Stimulated activated CD4-positive, alpha-beta T cell treated with anti-CD3 and anti-CD28 coated beads, Interleukin-1b, Interleukin-23, amount 100 ng/mL, for 4 hours (primary cell): ENCODE data around the gene ASCC3.

Experiments used
- DNase-seq, 2 donors: peaks; one replicate each; pipeline ENCODE4 v3.0.0-alpha.2; 2020; ENCODE audit warnings: low read depth in 2 of 2

ASCC3 gene

DNA sequence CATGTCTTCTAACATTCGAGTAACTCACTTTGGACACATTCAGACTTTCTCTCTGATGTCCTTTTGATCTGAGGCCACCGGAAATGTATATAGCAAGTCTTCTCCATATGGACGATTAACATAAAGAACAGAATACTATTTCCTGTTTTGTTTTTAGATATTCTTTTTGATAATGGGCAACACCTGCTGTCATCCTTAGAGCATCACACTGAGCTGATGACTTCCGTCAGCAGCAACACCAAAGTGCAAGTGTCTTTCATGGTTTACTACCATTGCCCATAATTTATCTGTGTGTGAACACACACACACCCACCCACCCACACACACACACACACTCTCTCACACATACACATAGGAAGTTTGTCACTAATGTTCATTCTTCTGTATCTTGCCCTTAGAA, 303.7 kb downstream of the ASCC3 start:
- no peak for DNase-seq

DNA sequence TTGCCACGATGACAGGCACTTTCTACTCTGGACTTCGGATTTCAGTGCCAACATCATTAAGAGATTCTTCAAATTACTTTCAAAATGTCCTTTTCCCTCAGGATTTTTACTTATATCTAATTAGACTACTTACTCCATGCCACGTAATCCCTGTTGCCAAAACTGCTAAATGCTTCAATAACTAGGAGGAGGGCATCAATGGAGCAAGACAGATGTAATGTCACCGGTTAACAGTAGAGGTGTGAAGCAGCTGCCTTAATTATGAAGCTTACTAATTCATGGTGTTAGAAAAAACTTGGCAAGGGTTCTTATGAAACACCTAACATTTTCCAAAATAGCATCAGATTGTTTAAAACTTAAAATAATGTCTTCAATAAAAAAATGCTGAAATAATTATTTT, 305.2 kb downstream of the ASCC3 start:
- DNase-seq, result no peak

DNA sequence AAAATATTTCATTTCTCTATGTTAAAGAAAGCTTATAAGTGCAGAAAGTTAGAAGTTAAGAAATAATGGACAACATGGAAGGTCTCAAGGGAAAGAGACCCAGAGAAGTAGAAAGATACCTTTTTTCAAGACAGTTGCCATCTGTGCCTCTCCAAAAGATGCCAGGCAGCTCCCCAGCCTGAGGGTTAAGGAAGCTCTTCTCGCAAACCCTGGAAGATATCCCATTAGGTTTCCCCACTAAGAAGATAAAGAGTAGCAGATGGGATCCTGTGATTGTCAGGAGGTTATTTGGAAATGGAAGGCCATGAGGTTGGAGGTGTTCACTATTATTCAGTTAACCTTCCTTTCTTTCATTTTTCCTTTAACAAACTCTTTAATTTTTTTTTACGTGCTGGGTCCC, 306.3 kb downstream of the ASCC3 start:
- no peak for DNase-seq

DNA sequence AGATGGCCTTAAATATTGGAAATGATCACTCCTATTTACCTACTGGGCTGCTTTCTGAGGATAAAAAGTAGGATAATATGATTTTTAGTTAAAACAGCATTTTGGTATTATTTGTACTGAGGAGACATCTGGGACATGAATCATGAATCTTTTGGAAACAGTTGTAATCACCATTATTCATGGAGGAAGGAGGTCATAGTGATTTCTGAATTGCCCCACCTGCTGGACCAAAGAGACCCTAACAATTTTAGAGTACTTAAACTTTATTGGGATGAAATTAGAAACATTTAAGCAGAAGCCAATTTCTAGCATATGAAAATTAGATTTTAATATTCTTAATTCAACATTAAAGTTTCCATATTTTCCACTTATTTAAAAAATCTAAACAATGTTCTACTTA, 308.0 kb downstream of the ASCC3 start:
- no peak for DNase-seq

DNA sequence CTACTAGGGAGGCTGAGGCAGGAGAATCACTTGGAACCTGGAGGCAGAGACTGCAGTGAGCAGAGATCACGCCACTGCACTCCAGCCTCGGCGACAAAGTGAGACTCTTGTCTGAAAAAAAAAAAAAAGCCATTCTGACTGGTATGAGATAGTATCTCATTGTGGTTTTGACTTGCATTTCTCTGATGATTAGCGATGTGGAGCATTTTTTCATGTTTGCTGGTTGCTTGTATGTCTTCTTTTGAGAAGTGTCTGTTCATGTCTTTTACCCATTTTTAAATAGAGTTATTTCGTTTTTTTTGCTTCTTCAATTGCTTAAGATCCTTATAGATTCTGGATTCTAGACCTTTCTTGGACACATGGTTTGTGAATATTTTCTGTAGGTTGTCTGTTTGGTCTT, 312.9 kb downstream of the ASCC3 start:
- no peak for DNase-seq

DNA sequence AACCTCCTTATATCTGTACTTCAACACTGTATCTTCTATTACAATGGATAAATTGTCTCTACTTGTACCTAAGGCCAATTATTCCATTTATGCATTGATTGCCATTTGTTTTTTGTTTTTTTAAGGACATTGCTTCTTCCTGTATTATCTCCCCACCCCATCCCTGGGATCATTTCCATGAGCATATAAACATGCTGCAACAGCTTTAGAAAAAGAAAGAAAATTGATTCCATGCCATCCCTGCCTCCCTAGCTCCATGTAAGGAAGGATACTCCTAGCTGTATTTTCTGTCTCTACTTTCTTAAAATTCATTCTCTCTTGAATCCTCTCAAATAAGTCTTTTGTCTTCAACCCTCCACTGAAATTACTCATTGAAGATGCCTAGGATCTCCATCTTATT, 314.6 kb downstream of the ASCC3 start:
- DNase-seq, result no peak

DNA sequence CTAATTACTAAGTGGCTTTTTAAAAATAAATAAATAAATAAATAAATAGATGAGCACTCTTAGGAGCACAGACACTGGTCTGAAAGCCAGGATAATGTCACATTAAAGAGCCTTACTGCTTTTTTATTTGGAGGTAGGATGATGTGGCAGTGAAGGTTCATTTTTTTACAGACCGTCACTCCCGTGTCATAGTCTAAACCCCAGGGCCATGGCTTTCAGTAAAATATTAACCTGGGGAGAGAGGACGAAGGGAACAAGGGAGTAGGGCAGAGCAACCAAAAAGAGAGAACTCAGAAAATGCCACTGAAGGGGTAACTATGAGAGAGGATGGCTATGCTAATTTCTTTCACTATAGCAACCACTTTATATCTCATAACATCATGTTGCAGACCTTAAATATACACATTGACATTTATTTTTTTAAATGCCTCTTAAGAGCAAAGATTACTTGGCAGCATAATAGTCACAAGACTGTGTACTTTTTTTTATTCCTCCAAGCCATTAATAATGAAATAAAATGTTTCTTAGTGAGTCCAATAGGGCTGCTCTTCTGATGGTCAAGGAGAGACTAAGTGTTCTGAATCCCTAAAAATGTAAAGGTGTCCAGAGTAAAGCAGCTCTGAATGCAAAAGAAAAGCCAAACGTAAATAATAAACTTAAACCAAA, 315.6 kb downstream of the ASCC3 start:
- DNase-seq, result no peak

DNA sequence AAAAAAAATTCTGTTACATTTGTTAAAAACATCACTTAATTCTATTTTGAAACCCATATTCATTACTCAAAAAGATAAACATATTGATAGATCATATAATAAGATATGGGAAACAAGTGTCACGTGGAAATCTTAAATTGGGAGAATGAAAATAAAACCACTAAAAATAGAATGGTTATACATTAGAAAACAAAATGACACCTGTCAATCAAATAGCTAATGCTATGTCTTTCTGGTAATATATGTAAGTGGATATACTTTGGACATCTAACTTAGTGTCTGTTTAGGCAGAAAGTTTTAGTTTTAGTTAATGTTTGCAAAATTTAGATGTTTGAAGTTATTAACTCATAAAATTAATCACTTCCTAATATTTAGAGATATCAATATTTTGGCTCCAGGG, 321.3 kb downstream of the ASCC3 start:
- no peak for DNase-seq

DNA sequence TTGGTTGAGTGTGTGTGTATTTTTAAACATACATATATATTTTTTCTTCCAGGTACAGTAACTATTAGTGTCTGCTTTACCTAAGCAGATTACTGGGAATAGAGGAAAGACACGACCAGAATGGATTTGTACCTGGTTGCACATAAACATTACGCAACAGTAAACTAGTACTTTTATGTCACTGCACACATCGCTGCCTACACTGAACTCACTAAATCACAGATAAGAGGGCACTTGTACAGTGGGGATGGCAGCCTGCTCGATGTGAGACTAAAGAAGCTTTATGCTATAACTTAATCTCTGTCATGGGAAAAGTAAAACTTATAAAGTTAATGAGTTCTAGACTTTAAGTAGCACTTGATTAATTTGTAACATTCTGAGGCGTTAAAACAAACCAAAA, 326.9 kb downstream of the ASCC3 start:
- DNase-seq, result no peak

DNA sequence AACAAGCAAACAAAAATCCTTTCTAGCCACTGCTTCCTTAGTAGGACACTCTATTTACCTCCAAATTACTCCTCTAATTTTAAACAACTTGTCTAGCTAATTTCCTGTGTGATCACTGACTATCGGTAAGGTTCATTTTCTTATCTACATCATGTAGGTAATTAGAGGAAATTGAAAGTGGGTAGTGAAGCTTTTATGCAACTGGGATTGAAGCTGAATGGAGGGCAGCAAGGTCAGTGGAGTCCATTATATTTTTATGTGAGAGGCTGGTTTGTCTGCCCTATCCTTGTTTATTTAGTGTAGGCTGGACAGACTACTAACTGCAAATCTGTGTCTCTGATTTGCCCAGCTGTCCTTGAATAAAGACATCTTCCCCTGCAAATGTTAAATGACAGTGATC, 327.9 kb downstream of the ASCC3 start:
- DNase-seq, result no peak

DNA sequence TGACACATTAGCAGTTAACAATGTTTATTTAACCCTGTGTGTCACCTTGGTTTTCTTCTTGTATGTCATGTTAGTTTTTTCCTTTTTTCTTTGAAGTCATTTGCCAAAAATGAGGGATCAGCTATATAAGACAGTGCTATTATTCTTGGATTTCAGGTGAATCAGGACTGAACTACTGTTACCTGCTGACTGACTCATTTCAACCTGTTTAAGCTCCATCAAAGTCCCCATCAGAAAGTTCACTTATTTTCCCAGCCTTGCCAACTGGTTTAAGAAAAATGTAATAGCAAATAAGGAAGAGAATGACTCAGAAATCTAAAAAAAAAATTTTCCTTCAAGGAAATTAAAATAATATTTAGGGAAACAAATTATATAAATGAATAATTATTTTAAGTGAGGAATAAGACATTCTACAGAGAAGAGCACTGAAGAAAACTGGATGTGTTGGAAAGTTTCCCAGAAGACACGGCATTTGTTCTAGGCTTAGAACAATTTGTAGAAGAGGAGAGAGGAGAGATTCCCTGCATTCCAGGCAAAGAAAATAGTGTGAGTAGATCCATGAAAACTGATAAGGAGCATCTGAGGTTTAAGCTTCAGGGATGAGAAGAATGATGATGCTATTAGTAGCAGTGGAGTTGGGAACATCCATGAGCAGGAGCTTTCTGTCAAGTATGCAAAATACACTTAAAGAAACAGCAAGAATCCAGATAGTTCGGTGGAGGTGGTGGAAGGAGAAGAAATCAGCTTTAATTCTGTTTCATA, 331.5 kb downstream of the ASCC3 start:
- no peak for DNase-seq

DNA sequence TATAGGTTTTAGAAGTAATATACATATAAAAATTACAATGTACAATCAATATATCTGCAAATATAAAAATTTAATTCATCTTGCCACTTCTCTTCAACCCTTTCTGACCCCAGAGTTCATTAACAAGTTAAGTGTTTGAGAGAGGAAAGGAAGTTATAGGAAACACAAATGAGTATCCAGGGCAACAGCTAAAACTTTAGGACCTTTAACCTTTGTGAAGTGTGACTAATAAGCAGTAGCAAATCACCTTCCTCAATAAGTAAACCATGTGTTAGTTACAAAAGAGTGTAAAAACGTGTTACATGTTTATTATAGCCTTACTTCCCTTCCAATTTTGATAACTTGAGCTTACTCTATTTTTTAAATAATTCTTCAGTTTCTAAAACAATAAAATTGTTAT, 343.0 kb downstream of the ASCC3 start:
- DNase-seq, result no peak

DNA sequence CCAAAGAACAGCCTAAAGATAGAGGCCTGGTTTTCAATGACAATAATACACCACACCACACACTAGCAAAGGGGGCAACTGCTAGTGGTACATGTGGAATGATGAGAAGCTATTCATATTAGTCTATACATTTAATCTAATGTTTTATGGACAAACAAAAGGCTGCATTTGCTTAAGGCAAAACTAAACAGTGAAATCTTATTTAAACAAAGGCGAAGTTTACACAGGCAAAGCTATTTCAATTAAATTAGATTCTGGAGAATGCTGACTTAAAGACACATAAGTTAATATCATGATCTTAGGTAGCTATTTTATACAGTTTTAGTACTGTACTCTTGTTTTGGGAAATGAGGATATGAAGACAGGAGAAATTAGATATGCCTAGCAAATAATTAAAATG, 362.5 kb downstream of the ASCC3 start:
- no peak for DNase-seq

DNA sequence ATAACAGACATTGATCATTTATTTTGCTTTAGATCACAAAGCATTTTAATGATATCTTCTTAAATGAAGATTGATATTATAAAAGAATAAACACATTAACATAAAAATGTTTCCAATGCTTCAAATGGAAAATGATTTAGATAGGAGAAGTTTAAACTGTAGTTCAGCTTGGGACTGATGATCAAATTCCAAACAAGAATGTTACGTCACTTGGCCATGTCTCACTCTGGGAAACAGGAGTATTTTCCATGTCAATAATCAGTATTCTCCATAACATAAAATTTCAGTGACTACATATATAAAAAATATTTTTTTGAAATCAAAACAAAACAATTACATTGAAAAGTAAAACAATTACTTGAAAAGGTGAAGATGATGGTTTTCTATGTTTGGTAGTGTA, 363.5 kb downstream of the ASCC3 start:
- DNase-seq, result no peak

DNA sequence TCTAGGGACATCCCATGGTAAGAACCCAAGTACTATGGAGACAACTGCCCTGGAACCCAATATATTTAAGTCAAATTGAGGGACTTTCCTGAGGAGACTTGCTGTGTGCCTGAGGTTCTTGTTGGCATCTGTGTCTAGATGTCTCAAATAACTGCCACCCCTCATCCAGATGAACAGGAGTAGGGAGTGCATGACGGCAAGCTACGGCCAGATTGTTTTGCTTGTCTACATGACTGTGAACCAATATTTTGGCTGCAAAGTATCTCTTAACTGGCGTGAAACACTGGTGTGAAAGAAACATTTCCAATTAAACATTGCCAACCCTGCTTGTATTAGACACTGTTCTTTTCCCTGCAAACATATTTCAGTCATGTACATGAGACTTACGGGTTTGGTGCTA, 364.0 kb downstream of the ASCC3 start:
- DNase-seq, result no peak

DNA sequence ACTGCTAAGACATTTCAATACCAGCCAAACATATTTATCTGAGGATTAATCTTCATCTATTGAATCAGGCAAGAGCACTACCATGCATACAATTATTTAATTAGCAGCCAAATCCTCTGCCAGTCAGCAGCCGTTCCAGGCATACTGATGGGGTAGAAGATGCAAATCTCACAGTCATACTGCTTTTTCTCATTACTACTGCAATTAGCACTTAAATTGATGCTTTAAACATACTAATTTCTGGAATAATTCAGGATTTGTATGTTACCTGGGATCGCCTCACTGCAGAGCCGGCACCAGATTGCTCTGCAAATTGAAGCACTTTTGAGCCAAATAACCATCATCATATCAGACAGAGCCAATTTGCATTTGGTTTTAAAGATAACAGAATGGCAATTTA, 366.5 kb downstream of the ASCC3 start:
- no peak for DNase-seq

DNA sequence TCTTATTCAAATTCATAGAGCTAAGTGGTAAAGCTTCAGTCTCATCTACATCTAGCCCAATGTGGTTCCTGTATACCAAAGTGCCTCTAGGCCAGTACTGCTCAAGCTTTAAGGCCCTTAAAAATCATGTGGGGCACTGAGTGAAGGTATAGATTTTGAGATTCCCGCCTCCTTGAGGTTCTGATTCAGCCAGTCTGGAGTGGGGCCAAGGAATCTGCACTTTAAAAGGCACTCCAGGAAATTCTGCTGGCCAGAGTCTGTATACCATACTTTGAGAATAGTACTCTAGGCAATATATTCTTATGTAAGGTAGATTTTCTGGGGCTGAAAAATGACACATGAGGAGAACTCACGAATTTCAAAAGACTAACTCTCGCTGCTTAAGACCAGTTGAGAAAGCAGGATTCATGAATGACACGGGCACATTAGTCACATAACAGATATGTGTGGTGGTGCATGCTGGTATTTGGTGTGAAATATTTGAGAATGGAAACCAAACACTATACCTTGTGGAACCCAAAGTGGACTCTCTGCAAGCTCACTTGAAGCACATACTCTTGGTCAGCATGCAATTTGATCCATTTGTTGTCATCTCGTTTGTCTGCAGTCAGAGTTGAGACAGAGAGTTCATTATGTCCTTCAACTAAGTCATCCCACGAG, 368.8 kb downstream of the ASCC3 start:
- no peak for DNase-seq

DNA sequence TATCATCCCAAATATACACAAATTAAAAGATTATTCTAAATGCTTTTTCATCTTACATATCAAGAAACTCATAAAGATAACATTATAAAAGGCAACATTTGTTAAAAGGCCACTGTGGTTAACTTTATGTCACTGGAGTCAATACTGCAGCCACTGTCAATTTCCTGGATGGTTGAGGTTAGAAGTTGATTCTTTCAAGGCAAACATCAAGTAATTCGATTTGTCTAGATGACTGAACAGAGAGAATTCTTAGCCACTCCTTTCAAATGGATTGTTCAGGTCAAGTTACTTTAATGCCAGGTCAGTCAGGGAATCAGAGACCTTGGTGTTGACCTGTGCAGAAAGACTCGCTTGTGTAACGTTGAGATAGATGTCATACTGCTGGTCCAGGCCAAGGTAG, 372.0 kb downstream of the ASCC3 start:
- DNase-seq, result no peak

DNA sequence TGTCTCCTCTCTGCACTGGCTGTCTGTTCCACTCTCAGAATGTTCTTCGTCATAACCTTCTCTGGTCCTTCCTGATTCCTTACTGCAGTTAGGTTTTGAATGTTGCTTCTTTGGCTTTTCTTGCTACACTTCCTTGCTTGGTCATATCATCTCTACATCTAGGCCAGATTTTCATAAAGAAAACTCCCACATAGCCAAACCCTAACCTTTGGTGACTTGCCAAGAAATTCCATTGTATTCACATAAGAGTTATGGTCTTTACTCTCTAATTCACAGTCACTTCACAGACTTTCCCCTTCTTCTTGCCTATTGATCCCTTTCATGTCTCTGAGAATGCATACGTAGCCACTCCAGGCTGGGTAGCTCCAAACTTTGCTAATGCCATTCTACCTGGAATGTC, 374.5 kb downstream of the ASCC3 start:
- DNase-seq, result no peak

DNA sequence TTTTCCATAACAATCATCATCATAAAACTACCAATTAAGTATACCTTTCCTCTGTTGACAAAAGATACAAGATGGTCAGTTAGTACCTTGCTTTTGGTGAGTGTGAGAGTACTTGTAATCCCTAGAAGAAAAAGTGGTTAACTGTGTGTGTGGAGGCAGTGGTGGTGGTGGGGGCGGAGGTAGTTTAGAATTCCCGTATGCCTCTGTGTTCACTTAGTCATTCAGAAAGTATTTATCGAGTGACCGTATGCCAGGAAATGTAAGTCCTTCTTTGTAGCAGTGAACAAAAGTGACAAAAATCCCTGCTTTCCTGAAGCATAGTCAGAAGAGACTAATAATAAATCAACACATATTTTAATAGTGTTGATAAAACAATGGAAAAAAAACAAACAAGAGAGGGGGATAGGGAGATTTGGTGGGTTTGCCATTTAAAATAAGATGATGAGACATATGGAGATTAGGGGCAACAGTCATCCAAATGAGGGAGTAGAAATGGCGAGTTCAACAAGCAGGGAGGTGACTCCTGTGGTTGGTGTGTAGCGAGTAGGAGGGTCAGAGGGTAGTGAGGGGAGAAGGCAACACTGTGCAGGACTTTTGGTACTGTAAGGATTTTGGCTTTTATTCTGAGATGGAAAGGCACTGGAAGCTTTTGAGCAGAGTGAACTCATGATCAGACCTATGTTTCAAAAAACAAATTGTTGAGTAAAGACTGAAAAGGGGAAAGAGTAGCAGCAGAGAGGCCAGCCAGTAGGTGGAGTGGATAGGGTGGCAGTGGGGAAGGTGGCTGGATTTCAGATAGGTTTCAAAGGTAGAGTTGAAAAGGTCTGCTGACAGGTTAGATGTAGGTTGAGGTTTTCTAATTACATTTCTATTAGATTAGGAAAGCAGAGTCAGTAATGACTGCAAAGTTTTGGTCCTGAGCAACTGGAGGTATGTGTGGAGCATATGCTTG, 376.1 kb downstream of the ASCC3 start:
- no peak for DNase-seq

DNA sequence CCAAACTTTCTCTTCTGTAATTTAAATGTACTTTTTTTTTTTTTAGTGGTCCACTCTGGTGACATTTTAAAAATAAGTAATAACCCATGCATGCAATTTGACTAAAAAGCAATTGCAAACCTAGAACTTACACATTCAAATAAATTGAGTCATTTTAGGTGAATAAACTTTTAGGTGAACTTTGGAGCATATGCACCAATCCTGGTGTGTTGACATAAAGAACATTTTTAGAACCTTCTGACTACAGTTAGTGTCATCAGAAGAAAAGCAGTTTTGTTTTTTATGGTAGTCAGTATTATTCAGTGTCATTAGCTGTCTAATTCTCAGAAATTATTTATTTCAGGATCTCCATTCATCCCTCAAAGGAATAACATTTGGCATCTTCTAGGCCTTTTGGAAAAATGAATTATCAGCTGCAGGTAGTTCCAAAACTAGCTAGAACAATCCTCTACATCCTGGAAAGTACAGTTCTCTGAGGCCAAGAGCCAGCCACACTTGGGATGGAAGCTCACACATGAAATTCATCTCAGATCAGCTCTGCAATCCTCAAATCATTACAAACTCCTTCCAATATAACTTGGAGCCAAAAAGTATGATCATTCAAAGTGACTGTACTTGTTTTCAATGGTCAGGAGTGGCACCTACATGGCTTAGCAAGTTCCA, 378.0 kb downstream of the ASCC3 start:
- no peak for DNase-seq
